ENCODE data around the gene SH3TC1.
A peak's percentile ranks its signal among the peaks of the same experiment; 100 is the strongest.

SH3TC1 gene

GRCh38 chr4:8215641-8216442 is 16.8 kb downstream of the SH3TC1 start:
- no peak for DNase-seq (ENCODE audit: low spot score)

- no peak for DNase-seq (ENCODE audit: low spot score)
These were observed 17.6 kb downstream of the SH3TC1 start for GRCh38 chr4:8216443-8217245.

- DNase-seq (ENCODE audit: low spot score): no peak
These were observed 18.1 kb downstream of the SH3TC1 start for GRCh38 chr4:8217246-8217511.

GRCh38 chr4:8217871-8218270 is 18.8 kb downstream of the SH3TC1 start:
- DNase-seq (ENCODE audit: low spot score): no peak

- no peak for DNase-seq (ENCODE audit: low spot score)
These were observed 19.4 kb downstream of the SH3TC1 start for GRCh38 chr4:8218371-8219031.

GRCh38 chr4:8219236-8219635 is 20.1 kb downstream of the SH3TC1 start:
- no peak for DNase-seq (ENCODE audit: low spot score)

- DNase-seq (ENCODE audit: low spot score): no peak
These were observed 21.8 kb downstream of the SH3TC1 start for GRCh38 chr4:8220661-8221450.

- no peak for DNase-seq (ENCODE audit: low spot score)
These were observed 22.4 kb downstream of the SH3TC1 start for GRCh38 chr4:8221476-8221875.

GRCh38 chr4:8221985-8222384 is 22.9 kb downstream of the SH3TC1 start:
- no peak for DNase-seq (ENCODE audit: low spot score)

GRCh38 chr4:8222609-8223388 is 23.7 kb downstream of the SH3TC1 start:
- no peak for DNase-seq (ENCODE audit: low spot score)

- no peak for DNase-seq (ENCODE audit: low spot score)
These were observed 25.3 kb downstream of the SH3TC1 start for GRCh38 chr4:8224267-8224974.

GRCh38 chr4:8224975-8225625 is 26.0 kb downstream of the SH3TC1 start:
- no peak for DNase-seq (ENCODE audit: low spot score)

GRCh38 chr4:8225706-8226443 is 26.8 kb downstream of the SH3TC1 start:
- DNase-seq (ENCODE audit: low spot score): no peak

- no peak for DNase-seq (ENCODE audit: low spot score)
These were observed 28.2 kb downstream of the SH3TC1 start for GRCh38 chr4:8227201-8227770.

GRCh38 chr4:8227771-8228318 is 28.8 kb downstream of the SH3TC1 start:
- no peak for DNase-seq (ENCODE audit: low spot score)

- DNase-seq (ENCODE audit: low spot score): peak; percentile 84
These were observed 29.5 kb downstream of the SH3TC1 start for GRCh38 chr4:8228319-8229250.

- DNase-seq (ENCODE audit: low spot score): peak; percentile 34
These were observed 30.4 kb downstream of the SH3TC1 start for GRCh38 chr4:8229331-8229975.

Measured in NAMALWA (cell line).